ENCODE data around the gene RPL3. TPM values are rescaled to one million over a fixed set of nuclear protein-coding genes. Genes with fewer than 3 reads are reported as not detected.

Gene RPL3
- 1,000 to 10,000 TPM; 2,537 to 3,396 (median 3,080) TPM for total RNA-seq

DNA sequence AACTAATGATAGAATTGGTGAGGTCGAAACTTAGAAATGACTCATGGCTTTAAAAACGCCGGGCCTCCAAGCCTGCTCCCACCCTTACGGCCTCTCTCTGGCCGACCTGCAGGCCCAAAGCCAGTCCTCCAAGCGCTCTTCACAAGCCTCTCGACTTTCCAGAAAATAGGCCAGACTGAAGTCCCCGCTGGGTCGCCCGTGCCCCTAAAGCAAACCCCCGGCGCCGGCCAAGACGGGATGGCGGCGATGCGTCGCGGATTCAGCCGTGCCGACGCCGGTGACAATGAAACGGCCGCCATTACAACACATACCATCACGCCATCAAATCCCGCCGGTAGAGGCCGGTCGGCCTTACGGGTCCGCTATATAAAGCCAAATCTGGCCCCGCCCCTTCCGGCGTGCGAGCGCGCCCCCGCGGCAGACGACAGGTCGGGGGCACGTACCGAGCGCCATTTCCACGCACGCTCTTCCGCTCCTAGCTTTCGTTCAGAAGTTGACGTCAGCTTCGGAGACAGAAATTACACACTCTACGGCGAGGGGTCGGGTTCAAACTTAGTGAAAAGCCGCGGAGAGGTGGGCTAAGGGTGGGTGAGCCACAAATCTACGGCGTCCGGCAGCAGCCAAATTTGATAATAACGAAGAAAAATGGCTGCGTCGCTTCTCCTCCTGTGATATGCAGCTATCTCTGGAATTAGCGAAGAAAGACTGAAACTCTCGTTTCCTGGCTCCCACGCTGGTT is at the start of gene RPL3:
Gene RPL3, minus strand, starts transcription at position 340 of the 739 bp plus-strand sequence. Its CDS starts 26 bp downstream, at position 314.
- no peaks in the 10 kb centered on the region for H3K27me3 ChIP-seq
- H3K27ac ChIP-seq = peak within 1 kb of the TSS; percentile 98
- H3K4me3 ChIP-seq = peak within 1 kb of the TSS; percentile 84
- H3K9me3 ChIP-seq = no peaks in the 10 kb centered on the region
- TF ChIP-seq EP300 (IDR thresholded peaks at IDR 0.05) (no peak), POLR2A (IDR thresholded peaks at IDR 0.05) (peak; percentile 94 to 99), POLR2AphosphoS5 (IDR thresholded peaks at IDR 0.05) (peak; percentile 97 to 99 (median 99))
- H3K36me3 ChIP-seq = peaks cover 31% of the 10 kb centered on the region
- WGBS = under 1% methylated on average over 36 of the region's 65 CpGs
- peaks cover 44% of the 10 kb centered on the region for H3K4me1 ChIP-seq
- DNase-seq (ENCODE audit: low spot score in 2 of 2) = peak; percentile 97

DNA sequence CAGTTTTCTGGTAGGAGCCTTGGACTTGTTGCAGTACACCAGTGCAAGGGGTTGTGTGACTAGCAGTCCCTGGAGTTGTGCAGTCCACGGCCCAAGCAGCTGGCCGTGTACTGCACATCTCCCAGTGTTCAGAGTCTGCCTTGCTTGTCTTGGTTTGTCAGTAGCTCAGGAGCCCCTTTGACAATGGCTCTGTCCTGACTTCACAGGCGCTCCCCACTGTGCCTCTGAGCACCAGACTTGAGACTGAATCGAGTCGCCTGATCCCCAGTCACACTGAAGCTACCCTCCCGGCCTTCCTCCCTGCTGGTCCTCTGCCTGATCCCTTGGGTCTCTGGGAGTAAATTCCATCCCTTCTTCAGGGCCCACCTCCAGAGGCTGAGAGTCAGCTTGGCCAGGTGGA is 49.8 kb upstream of the RPL3 start:
- Histone ChIP-seq H3K27ac (no peak overlapping the region), H3K4me1 (peaks cover 23% of the 10 kb centered on the region), H3K4me3 (no peak overlapping the region), H3K27me3 (no peaks in the 10 kb centered on the region), H3K36me3 (no peaks in the 10 kb centered on the region), H3K9me3 (no peaks in the 10 kb centered on the region)
- WGBS = 83% methylated on average over 2 of the region's 6 CpGs
- no peak for DNase-seq (ENCODE audit: low spot score in 2 of 2)
- TF ChIP-seq POLR2A (IDR thresholded peaks at IDR 0.05) (no peak), POLR2AphosphoS5 (IDR thresholded peaks at IDR 0.05) (no peak), EP300 (IDR thresholded peaks at IDR 0.05) (no peak)
- TF ChIP-seq, protein P1, sequence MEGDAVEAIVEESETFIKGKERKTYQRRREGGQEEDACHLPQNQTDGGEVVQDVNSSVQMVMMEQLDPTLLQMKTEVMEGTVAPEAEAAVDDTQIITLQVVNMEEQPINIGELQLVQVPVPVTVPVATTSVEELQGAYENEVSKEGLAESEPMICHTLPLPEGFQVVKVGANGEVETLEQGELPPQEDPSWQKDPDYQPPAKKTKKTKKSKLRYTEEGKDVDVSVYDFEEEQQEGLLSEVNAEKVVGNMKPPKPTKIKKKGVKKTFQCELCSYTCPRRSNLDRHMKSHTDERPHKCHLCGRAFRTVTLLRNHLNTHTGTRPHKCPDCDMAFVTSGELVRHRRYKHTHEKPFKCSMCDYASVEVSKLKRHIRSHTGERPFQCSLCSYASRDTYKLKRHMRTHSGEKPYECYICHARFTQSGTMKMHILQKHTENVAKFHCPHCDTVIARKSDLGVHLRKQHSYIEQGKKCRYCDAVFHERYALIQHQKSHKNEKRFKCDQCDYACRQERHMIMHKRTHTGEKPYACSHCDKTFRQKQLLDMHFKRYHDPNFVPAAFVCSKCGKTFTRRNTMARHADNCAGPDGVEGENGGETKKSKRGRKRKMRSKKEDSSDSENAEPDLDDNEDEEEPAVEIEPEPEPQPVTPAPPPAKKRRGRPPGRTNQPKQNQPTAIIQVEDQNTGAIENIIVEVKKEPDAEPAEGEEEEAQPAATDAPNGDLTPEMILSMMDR (IDR thresholded peaks at IDR 0.05) = no peak

- Histone ChIP-seq H3K9me3 (no peaks in the 10 kb centered on the region), H3K27ac (no peak overlapping the region), H3K4me3 (no peak overlapping the region), H3K4me1 (peaks cover 30% of the 10 kb centered on the region), H3K27me3 (no peaks in the 10 kb centered on the region), H3K36me3 (no peaks in the 10 kb centered on the region)
- TF ChIP-seq EP300 (IDR thresholded peaks at IDR 0.05) = no peak
- TF ChIP-seq, protein P1 (IDR thresholded peaks at IDR 0.05) = no peak
- no peak for TF ChIP-seq POLR2AphosphoS5 (IDR thresholded peaks at IDR 0.05)
- TF ChIP-seq POLR2A (IDR thresholded peaks at IDR 0.05) = no peak
- WGBS = 77% methylated on average over 9 of the region's 9 CpGs
- no peak for DNase-seq (ENCODE audit: low spot score in 2 of 2)
These were observed 49.1 kb upstream of the RPL3 start for GRCh38 chr22:39368461-39368911.

DNA sequence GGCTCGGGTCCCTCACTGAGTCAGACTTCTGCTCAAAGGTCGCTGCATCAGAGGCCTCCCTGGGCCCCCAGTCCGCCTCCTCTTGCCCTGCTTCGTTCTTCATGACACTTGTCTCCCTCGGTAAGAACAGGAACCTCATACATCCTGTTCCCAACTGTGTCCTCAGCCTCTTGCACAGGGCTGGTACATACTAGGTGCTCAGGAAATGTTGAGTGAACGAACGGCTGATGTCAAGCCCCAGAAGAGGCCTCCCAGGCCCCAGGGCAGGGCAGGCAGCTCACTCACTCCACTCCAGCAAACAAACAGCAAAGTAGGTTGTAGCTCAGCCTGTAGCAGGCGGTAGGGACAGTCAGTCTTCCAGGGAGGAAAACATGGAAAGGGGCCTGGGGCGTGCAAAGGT is 47.6 kb upstream of the RPL3 start:
- no peaks in the 10 kb centered on the region for H3K27me3 ChIP-seq
- peaks cover 45% of the 10 kb centered on the region for H3K4me1 ChIP-seq
- peak overlapping the region; percentile 24 for H3K27ac ChIP-seq
- no peak for TF ChIP-seq POLR2A (IDR thresholded peaks at IDR 0.05)
- no peak for TF ChIP-seq POLR2AphosphoS5 (IDR thresholded peaks at IDR 0.05)
- WGBS = 52% methylated on average over 9 of the region's 9 CpGs
- no peak overlapping the region for H3K4me3 ChIP-seq
- no peaks in the 10 kb centered on the region for H3K36me3 ChIP-seq
- no peaks in the 10 kb centered on the region for H3K9me3 ChIP-seq
- no peak for DNase-seq (ENCODE audit: low spot score in 2 of 2)

DNA sequence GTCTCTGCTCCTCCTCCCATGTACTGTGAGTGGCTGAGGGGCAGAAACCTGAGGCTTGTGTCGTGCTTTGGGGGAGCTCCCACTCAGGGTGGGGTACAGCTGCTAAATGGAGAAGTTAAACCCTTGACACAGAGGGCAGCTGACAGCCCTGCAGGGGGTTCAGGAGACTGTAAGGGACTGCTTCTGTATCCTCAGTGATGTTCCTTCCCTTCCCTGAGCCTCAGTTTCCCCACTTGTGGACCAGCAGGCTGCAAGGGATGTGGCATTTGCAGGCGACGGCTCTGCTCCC is 46.0 kb upstream of the RPL3 start:
- no peak overlapping the region for H3K4me3 ChIP-seq
- H3K36me3 ChIP-seq = no peaks in the 10 kb centered on the region
- DNase-seq (ENCODE audit: low spot score in 2 of 2) = no peak
- H3K27me3 ChIP-seq = no peaks in the 10 kb centered on the region
- H3K27ac ChIP-seq = no peak overlapping the region
- 72% methylated on average over 3 of the region's 3 CpGs for WGBS
- no peaks in the 10 kb centered on the region for H3K9me3 ChIP-seq
- H3K4me1 ChIP-seq = peaks cover 56% of the 10 kb centered on the region
- TF ChIP-seq, protein P1 (IDR thresholded peaks at IDR 0.05) = no peak
- no peak for TF ChIP-seq EP300 (IDR thresholded peaks at IDR 0.05)
- TF ChIP-seq POLR2A (IDR thresholded peaks at IDR 0.05) = no peak
- TF ChIP-seq POLR2AphosphoS5 (IDR thresholded peaks at IDR 0.05) = no peak

DNA sequence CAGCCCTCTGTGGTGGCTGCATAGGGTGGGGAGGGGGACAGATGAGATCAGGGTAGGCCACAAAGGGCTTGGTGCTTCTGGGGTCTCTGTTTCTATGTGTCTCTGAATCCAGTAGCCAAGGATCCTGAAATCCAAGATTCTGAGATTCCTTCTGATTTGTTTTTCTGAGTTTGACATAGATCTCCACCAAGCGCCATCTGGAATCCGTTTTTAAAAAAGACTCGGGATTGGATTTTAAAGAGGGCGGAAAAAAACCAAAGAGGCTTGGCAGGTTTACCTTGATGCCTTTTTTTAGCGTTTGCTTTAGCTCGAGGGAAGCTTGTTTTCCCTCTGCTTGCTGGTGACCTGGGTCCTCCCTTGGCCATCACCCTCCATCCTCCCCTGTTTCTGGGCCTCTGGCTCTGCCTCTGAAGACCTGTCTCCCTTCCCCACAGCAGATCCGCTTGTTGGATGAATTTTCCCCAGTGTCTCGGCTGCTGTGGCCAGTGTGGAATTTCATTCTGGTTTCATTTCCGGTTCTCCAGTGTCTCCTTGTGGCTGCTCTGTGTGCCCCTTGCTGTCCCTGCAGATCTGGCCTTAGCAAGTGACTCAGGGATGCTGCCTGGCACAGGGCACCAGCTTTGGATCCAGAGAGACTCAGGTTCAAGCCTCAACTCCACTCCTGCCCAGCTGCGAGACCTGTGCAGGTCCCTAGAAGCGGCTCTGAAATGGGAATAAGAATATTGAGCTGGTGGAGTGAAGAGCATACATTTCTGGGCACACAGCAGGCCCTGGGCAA is 45.5 kb upstream of the RPL3 start:
- DNase-seq (ENCODE audit: low spot score in 2 of 2) = no peak
- no peak overlapping the region for H3K4me3 ChIP-seq
- WGBS = 42% methylated on average over 11 of the region's 11 CpGs
- H3K4me1 ChIP-seq = peaks cover 62% of the 10 kb centered on the region
- peak overlapping the region; percentile 54 for H3K27ac ChIP-seq
- TF ChIP-seq EP300 (IDR thresholded peaks at IDR 0.05) = no peak
- TF ChIP-seq POLR2A (IDR thresholded peaks at IDR 0.05) = no peak
- TF ChIP-seq, protein P1 (IDR thresholded peaks at IDR 0.05) = no peak
- TF ChIP-seq POLR2AphosphoS5 (IDR thresholded peaks at IDR 0.05) = no peak
- no peaks in the 10 kb centered on the region for H3K9me3 ChIP-seq
- no peaks in the 10 kb centered on the region for H3K36me3 ChIP-seq
- H3K27me3 ChIP-seq = no peaks in the 10 kb centered on the region
